K562 (cell line): ENCODE measurements around the gene CPSF6. TPM values are rescaled to one million over a fixed set of nuclear protein-coding genes. Genes with fewer than 3 reads are reported as not detected.
A peak's percentile ranks its signal among the peaks of the same experiment; 100 is the strongest.
"Not testable (repeated sequence)": the region's sequence is repeated elsewhere in the genome, so short reads cannot be mapped to it uniquely, and the experiment has no call there.

Source experiments
- ATAC-seq: fragments of 200-7000 bp; cut with Tn5 transposase; 3 replicates; pipeline ENCODE4 v1.9.1; 2020; ENCODE audit warnings: moderate library complexity
- BruUV-seq: library from RNA; stranded (reverse); fragments of 400-500 nt; replicated peaks from 2 replicates; lab custom pipeline; 2021; lab: Mats Ljungman, UMichigan
- CTCF ChIA-PET: fragments of 300-600 bp; formaldehyde crosslinking; extraction: SDS; loops from one replicate; lab custom pipeline; 2021; ENCODE audit warnings: low intra/inter-chr PET ratio; lab: Yijun Ruan, JAX
- POLR2A ChIA-PET: fragments of 300-600, 350-650 bp; sonication (Branson Sonifier 250); formaldehyde crosslinking; extraction: SDS; loops from one replicate; lab custom pipeline; 2021; ENCODE audit warnings: antibody characterized with exemption, inconsistent platforms; lab: Yijun Ruan, JAX
- DNase-seq, 4 experiments: peaks; one replicate each; pipeline versions ENCODE4 v3.0.0 to v3.0.0-alpha.2; 2011 to 2018; ENCODE audit warnings: low spot score in 3 of 4, mixed read lengths in 3 of 4; ENCODE audit errors: extremely low read depth in 1 of 4
- FAIRE-seq: peaks from 2 replicates; lab custom pipeline; 2011; peaks lifted over from hg19 to GRCh38; lab: Jason Lieb, UNC
- H2AFZ ChIP-seq: 2 replicates; pipeline ENCODE4 v1.6.0; 2011; ENCODE audit warnings: low read depth, low read length, control low read depth, inconsistent platforms
- H3K27ac ChIP-seq: fragments of 200-600 bp; 3 replicates; pipeline ENCODE4 v1.8.0; 2011; ENCODE audit warnings: low read depth, mild to moderate bottlenecking, control low read depth, inconsistent platforms, low read length, moderate library complexity, mixed read lengths; ENCODE audit errors: extremely low read depth
- H3K27me3 ChIP-seq, 2 experiments: fragments of 300-600 bp in 1 of 2; 2 replicates in 1 of 2; 3 replicates in 1 of 2; pipeline versions ENCODE4 v1.6.0 to v1.8.0; 2011; ENCODE audit warnings: inconsistent platforms in 2 of 2, low read length in 2 of 2, mild to moderate bottlenecking in 1 of 2, mixed read lengths in 1 of 2, moderate library complexity in 1 of 2; ENCODE audit not compliant: control insufficient read depth in 2 of 2, insufficient read depth in 2 of 2
- H3K36me3 ChIP-seq: fragments of 300-600 bp; 3 replicates; pipeline ENCODE4 v1.8.0; 2011; ENCODE audit warnings: mild to moderate bottlenecking, low read length, inconsistent platforms; ENCODE audit not compliant: control insufficient read depth, insufficient read depth
- H3K4me1 ChIP-seq, 2 experiments: fragments of 200-600 bp in 1 of 2; replicated peaks in 1 of 2; 2 replicates in 1 of 2; 3 replicates in 1 of 2; pipeline versions ENCODE4 v1.5.1 to v1.8.0; 2011; ENCODE audit warnings: inconsistent platforms in 2 of 2, low read length in 2 of 2, mild to moderate bottlenecking in 1 of 2, mixed read lengths in 1 of 2, moderate library complexity in 1 of 2; ENCODE audit not compliant: control insufficient read depth in 2 of 2, insufficient read depth in 2 of 2
- H3K4me2 ChIP-seq: 2 replicates; pipeline ENCODE4 v1.6.1; 2011; ENCODE audit warnings: low read length, control low read depth, inconsistent platforms, mixed read lengths; ENCODE audit not compliant: insufficient read depth
- H3K4me3 ChIP-seq: fragments of 200-600 bp; sonication (generic), shearing (Covaris generic); 2 replicates; pipeline ENCODE4 v1.5.1; 2016; ENCODE audit warnings: control low read depth, inconsistent platforms
- H3K79me2 ChIP-seq: fragments of 200-600 bp; 3 replicates; pipeline ENCODE4 v1.8.0; 2011; ENCODE audit warnings: low read length, inconsistent platforms; ENCODE audit not compliant: control insufficient read depth, insufficient read depth
- H3K9ac ChIP-seq, 2 experiments: 2 replicates each; pipeline versions ENCODE4 v1.6.0 to v1.6.1; 2011; ENCODE audit warnings: low read depth in 2 of 2, low read length in 2 of 2, control low read depth in 1 of 2, inconsistent platforms in 1 of 2, mild to moderate bottlenecking in 1 of 2, mixed read lengths in 1 of 2; ENCODE audit not compliant: insufficient read depth in 1 of 2
- H3K9me1 ChIP-seq: one replicate; pipeline ENCODE4 v1.6.0; 2011; ENCODE audit warnings: inconsistent platforms, mild to moderate bottlenecking, low read length, moderate library complexity; ENCODE audit not compliant: control insufficient read depth, insufficient read depth
- H3K9me3 ChIP-seq: replicated peaks from 2 replicates; pipeline ENCODE4 v1.5.1; 2011; ENCODE audit warnings: low read depth, low read length, inconsistent platforms; ENCODE audit not compliant: control insufficient read depth, insufficient read depth
- H4K20me1 ChIP-seq: replicated peaks from 2 replicates; pipeline ENCODE4 v1.6.1; 2011; ENCODE audit warnings: low read length, inconsistent platforms, mixed read lengths; ENCODE audit not compliant: control insufficient read depth, insufficient read depth
- GATA2 ChIP-seq: sonication (generic); formaldehyde crosslinking; IDR thresholded peaks from 2 replicates; pipeline ENCODE4 v1.4.0; 2020; ENCODE audit warnings: mild to moderate bottlenecking, missing genetic modification reagents
- HDAC6 ChIP-seq: IDR thresholded peaks from 2 replicates; pipeline ENCODE4 v1.6.1; 2012; ENCODE audit warnings: low read depth, mild to moderate bottlenecking, control low read depth, inconsistent platforms, low read length, moderate library complexity
- LEF1 ChIP-seq: fragments of 450-650 bp; IDR thresholded peaks from 2 replicates; pipeline ENCODE4 v1.6.1; 2016; ENCODE audit warnings: mild to moderate bottlenecking
- NR3C1 ChIP-seq: sonication (generic); formaldehyde crosslinking; IDR thresholded peaks from 2 replicates; pipeline ENCODE4 v1.8.1; 2022; ENCODE audit warnings: missing genetic modification reagents
- PCBP1 ChIP-seq: fragments of 200-400 bp; formaldehyde crosslinking; IDR thresholded peaks from 2 replicates; pipeline ENCODE4 v1.6.1; 2018; ENCODE audit warnings: mild to moderate bottlenecking, low read depth, low read length; ENCODE audit not compliant: poor library complexity, severe bottlenecking
- RAD21 ChIP-seq, 2 experiments: fragments of 250-450 bp in 1 of 2; fragments of 450-650 bp in 1 of 2; sonication (Bioruptor Pico) in 1 of 2; formaldehyde crosslinking in 1 of 2; IDR thresholded peaks in 1 of 2; conservative IDR thresholded peaks in 1 of 2; 2 replicates each; pipeline versions ENCODE4 v1.4.0 to v1.8.0; 2020 to 2022; ENCODE audit warnings: mild to moderate bottlenecking in 2 of 2, moderate library complexity in 1 of 2
- SAFB ChIP-seq: fragments of 200-400 bp; formaldehyde crosslinking; IDR thresholded peaks from 2 replicates; pipeline ENCODE4 v1.6.1; 2017; ENCODE audit warnings: low read depth, low read length, borderline replicate concordance
- USF2 ChIP-seq: sonication (generic); formaldehyde crosslinking; IDR thresholded peaks from 2 replicates; pipeline ENCODE4 v1.5.0; 2020; ENCODE audit warnings: missing genetic modification reagents
- ZNF780A ChIP-seq: fragments of 250-450 bp; sonication (Bioruptor Pico); IDR thresholded peaks from 2 replicates; pipeline ENCODE4 v1.5.0; 2021; ENCODE audit warnings: mild to moderate bottlenecking
- whole genome bisulfite sequencing: fragments of 100-300 bp; shearing (Covaris generic); methylation state at CpG from one replicate; pipeline ENCODE4 v1.1.6; 2016; ENCODE audit warnings: low coverage, mixed read lengths; ENCODE audit not compliant: insufficient coverage; ENCODE audit errors: missing lambda C conversion rate; 5-methylcytosine and 5-hydroxymethylcytosine counted together
- in situ Hi-C: fragments of 300-500 bp; cut with MboI; formaldehyde crosslinking; loops from 4 replicates; pipeline ENCODE4 v1.15.0; 2018; ENCODE audit warnings: inconsistent platforms, mixed read lengths
- intact Hi-C: fragments of 100-400 bp; cut with micrococcal nuclease; formaldehyde crosslinking; loops from 2 replicates; pipeline ENCODE4 v1.14.2; 2022
- polyA plus RNA-seq, 8 experiments: library from polyadenylated mRNA; depleted of rRNA in 4 of 8; stranded (reverse) in 5 of 8; unstranded in 3 of 8; fragments of >200 nt; fragmentation: Nextera tagmentation in 2 of 8; fragmentation: Illumina TruSeq in 1 of 8; extraction: Ambion mirVana in 2 of 8; extraction: Trizol in 1 of 8; gene quantifications; 2 replicates each; pipeline versions ENCODE4 v1.2.1 to v1.2.3, GENCODE V29; 2011 to 2014; ENCODE audit warnings: inconsistent platforms in 1 of 8, missing spikeins in 1 of 8
- total RNA-seq, 7 experiments: library from RNA; depleted of rRNA in 6 of 7; stranded (reverse); fragments of >200 nt in 6 of 7; fragmentation: Illumina TruSeq in 2 of 7; extraction: Trizol in 2 of 7; gene quantifications; 2 replicates each; pipeline versions ENCODE4 v1.2.1 to v1.2.3, GENCODE V29; 2011 to 2021; ENCODE audit warnings: low replicate concordance in 1 of 7

Gene CPSF6
- total and polyA plus RNA-seq, 9 of the 15 experiments (the other 6 are each of a cell fraction or from before 2014, with no cell fraction given): 34.3 to 129 (median 77.8) TPM

- TF ChIP-seq NR3C1: no peak
- TF ChIP-seq PCBP1: no peak
- peak; percentile 7 to 35; a peak in 2 of 4 replicates for TF ChIP-seq RAD21 (CRISPR knock-in tag; conservative IDR thresholded peaks at IDR 0.05 in 1 of 2, IDR thresholded peaks at IDR 0.05 in 1 of 2)
- no peak for TF ChIP-seq HDAC6
- TF ChIP-seq LEF1: no peak
- TF ChIP-seq ZNF780A (CRISPR knock-in tag): no peak
- no peak for TF ChIP-seq SAFB
- TF ChIP-seq USF2 (CRISPR knock-in tag): no peak
Measured at GRCh38 chr12:69196302-69197288, 42.8 kb upstream of the CPSF6 start (continued).

- H3K9me3 ChIP-seq, POLR2A ChIA-PET, H3K27me3 ChIP-seq, intact Hi-C loops, DNase-seq, H3K79me2 ChIP-seq, in situ Hi-C loops, H3K27ac ChIP-seq, H3K36me3 ChIP-seq, H3K9me1 ChIP-seq, ATAC-seq, BruUV-seq, H3K4me1 ChIP-seq, H4K20me1 ChIP-seq, FAIRE-seq, CTCF ChIA-PET, H3K4me3 ChIP-seq, H2AFZ ChIP-seq, H3K9ac ChIP-seq, H3K4me2 ChIP-seq: not testable (repeated sequence)
- peak; percentile 44; the same call in 1 of the 2 replicates for TF ChIP-seq GATA2 (CRISPR knock-in tag)
- 0% methylated on average over 1 of the region's 1 CpG for whole genome bisulfite sequencing
Measured at GRCh38 chr12:69199976-69200375, 39.4 kb upstream of the CPSF6 start.
